ENCODE results near the gene SSTR5.

SSTR5 gene

GRCh38 chr16:1058216-1058615, 14.3 kb upstream of the SSTR5 start:
- TF ChIP-seq CTCF (IDR thresholded peaks at IDR 0.05; ENCODE audit: low read depth, low read length, missing control alignments) = no peak
- in situ Hi-C loops (cut with HindIII; ENCODE audit: low sequenced_read_pairs) = no loop called here
- no peak for DNase-seq (ENCODE audit: low read depth)
- no peak overlapping the region for H3K4me3 ChIP-seq (ENCODE audit: low read depth, low read length)

GRCh38 chr16:1059310-1059709, 13.2 kb upstream of the SSTR5 start:
- in situ Hi-C loops (cut with HindIII; ENCODE audit: low sequenced_read_pairs) = no loop called here
- no peak overlapping the region for H3K4me3 ChIP-seq (ENCODE audit: low read depth, low read length)
- TF ChIP-seq CTCF (IDR thresholded peaks at IDR 0.05; ENCODE audit: low read depth, low read length, missing control alignments) = no peak
- no peak for DNase-seq (ENCODE audit: low read depth)

GRCh38 chr16:1060416-1061340, 11.9 kb upstream of the SSTR5 start:
- in situ Hi-C loops (cut with HindIII; ENCODE audit: low sequenced_read_pairs) = no loop called here
- DNase-seq (ENCODE audit: low read depth) = no peak
- H3K4me3 ChIP-seq (ENCODE audit: low read depth, low read length) = no peak overlapping the region
- no peak for TF ChIP-seq CTCF (IDR thresholded peaks at IDR 0.05; ENCODE audit: low read depth, low read length, missing control alignments)

- no peak for DNase-seq (ENCODE audit: low read depth)
- H3K4me3 ChIP-seq (ENCODE audit: low read depth, low read length) = no peak overlapping the region
- TF ChIP-seq CTCF (IDR thresholded peaks at IDR 0.05; ENCODE audit: low read depth, low read length, missing control alignments) = no peak
- in situ Hi-C loops (cut with HindIII; ENCODE audit: low sequenced_read_pairs) = no loop called here
Measured at GRCh38 chr16:1061769-1062505, 10.6 kb upstream of the SSTR5 start.

- in situ Hi-C loops (cut with HindIII; ENCODE audit: low sequenced_read_pairs) = no loop called here
- H3K4me3 ChIP-seq (ENCODE audit: low read depth, low read length) = no peak overlapping the region
- no peak for TF ChIP-seq CTCF (IDR thresholded peaks at IDR 0.05; ENCODE audit: low read depth, low read length, missing control alignments)
- DNase-seq (ENCODE audit: low read depth) = no peak
Measured at GRCh38 chr16:1062895-1063294, 9.7 kb upstream of the SSTR5 start.

- no peak for TF ChIP-seq CTCF (IDR thresholded peaks at IDR 0.05; ENCODE audit: low read depth, low read length, missing control alignments)
- in situ Hi-C loops (cut with HindIII; ENCODE audit: low sequenced_read_pairs) = no loop called here
- H3K4me3 ChIP-seq (ENCODE audit: low read depth, low read length) = no peak overlapping the region
Measured at GRCh38 chr16:1063728-1064127, 8.8 kb upstream of the SSTR5 start.

More at GRCh38 chr16:1063728-1064127, 8.8 kb upstream of the SSTR5 start:
- no peak for DNase-seq (ENCODE audit: low read depth)
